Activated CD8-positive, alpha-beta memory T cell treated with anti-CD3 and anti-CD28 coated beads, Interleukin-2, amount 50 U/mL, for 24 hours (primary cell): Measurements from ENCODE around the gene SH3D21.

Source experiments
- DNase-seq: peaks from one replicate; pipeline ENCODE4 v3.0.0-alpha.2; 2020; ENCODE audit errors: extremely low read depth

Gene SH3D21

DNA sequence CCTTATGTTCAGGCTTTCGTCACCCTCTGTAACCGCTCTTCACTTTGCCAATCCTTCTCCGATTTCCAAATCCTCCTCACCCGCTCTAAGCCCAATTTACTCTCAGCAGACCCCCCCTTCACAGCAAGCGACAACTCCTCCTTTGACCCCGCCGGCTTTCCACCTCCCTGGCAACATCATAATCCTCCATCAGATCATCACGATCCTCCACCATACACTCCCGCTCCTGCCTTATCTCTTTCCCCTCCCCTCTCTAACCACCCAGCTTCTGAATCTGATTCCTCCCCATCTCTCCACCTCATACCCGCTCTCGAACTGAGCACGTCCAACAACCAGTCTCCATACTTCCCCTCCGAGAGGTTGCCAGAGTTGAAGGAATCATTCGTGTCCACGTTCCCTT is 24.8 kb downstream of the SH3D21 start:
- no peak for DNase-seq

DNA sequence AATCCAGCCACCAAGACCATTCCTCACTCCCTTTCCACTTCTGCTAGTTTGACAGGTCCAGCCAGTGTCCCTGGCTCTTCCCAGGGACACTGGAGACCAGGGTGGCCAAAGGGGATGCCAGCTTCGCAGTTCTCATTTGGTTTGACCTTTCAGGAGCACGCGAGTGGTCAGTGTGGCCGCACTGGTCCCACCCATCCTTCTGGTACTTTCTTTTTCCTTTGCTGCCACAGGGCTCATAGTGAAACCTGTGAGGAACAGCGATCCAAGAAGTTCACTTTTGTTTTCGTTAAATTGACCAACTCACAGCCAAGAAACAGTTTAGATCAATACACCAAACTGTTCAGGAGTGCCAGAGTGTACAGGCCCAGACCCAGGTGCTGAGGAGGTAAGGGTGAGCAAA is 31.7 kb downstream of the SH3D21 start:
- DNase-seq: no peak

GRCh38 chr1:36339215-36339614 is 33.0 kb downstream of the SH3D21 start:
- DNase-seq: no peak

GRCh38 chr1:36339615-36340014 is 33.4 kb downstream of the SH3D21 start:
- no peak for DNase-seq

- DNase-seq: no peak
These were observed 35.6 kb downstream of the SH3D21 start for GRCh38 chr1:36341626-36342320.

DNA sequence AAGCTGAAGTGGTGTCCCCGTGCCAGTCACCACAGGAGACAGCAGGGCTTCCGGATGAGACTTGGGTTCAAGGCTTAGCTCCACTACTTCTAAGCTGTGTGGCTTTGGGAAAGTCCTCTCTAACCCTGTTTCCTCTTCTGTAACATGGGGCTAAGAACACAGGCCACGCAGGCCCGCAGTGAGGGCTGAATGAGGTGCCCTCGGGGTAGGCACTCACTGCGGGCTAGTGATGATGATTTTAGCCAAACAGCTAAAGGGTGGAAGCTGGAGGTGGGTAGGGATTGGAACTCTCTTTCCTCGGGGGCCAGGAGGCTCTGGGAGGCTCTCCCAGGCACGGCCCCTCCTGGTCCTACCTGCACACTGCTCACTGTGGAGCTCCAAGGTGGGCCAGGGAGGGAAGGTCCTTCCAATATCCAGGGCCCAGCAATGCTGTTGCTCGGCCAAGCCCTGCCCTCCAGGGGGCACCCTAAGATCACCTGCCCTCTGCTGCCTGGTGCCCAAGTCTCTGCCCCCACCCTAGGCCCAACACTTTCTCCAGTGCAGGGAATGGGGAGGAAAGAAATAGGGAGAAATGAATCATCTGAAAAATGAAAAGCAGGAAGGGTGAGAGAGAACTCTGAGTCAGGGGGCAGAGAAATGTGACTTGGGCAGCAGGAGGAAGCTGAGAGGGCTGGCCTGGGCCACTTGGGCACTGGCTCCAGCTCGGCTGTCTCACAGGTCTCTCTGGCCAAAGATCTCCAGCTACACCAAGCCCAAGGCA is 36.4 kb downstream of the SH3D21 start:
- DNase-seq: no peak

GRCh38 chr1:36343651-36344394 is 37.7 kb downstream of the SH3D21 start:
- DNase-seq: no peak

DNA sequence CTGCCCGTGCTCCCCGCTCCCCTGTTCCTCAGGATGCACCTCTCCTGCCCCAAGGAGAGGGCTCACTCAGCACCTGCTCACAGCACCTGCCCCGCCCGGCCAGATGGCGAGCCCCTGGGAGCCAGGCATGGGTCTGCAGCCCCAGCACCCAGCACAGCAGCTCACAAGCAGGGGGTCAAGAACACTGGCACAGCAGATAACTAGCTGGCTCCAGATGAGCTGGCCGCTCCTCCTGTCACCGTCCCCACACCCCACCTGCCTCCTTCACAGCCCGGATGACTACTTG is 38.2 kb downstream of the SH3D21 start:
- DNase-seq: no peak

GRCh38 chr1:36345353-36345752 is 39.2 kb downstream of the SH3D21 start:
- no peak for DNase-seq

DNA sequence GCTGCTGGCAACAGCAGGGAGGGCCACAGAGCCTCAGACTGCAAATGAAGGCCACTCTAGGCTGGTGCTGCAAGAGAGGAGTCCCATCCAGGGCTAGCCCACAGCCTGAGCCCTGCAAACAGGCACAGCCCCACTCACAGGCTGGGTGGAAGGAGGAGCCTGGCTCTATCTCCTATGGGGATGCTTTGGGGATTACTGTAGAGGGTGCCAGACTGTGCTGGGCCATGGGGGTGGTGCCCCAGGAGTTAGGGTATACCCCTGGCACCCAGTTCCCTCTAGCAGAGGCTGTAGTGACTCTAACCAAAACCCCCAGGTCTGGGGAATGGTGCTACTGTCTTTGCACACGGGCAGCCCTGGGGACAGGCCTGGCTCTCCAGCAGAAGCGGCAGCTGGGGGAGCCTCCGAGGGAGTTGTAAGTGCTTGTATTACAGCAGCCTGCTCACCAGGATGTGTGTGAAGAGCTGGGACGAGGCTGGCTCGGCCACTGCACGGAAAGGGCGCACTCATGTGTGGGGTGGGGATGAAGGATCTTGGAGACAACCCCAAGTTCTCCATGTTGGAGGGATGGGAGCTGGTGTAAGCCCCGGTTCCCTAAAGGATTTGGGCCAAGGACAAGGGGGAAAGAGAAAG is 40.7 kb downstream of the SH3D21 start:
- no peak for DNase-seq

- no peak for DNase-seq
These were observed 43.1 kb downstream of the SH3D21 start for GRCh38 chr1:36349241-36349671.

- no peak for DNase-seq
These were observed 43.7 kb downstream of the SH3D21 start for GRCh38 chr1:36349839-36350238.

GRCh38 chr1:36350659-36351226 is 44.6 kb downstream of the SH3D21 start:
- no peak for DNase-seq

DNA sequence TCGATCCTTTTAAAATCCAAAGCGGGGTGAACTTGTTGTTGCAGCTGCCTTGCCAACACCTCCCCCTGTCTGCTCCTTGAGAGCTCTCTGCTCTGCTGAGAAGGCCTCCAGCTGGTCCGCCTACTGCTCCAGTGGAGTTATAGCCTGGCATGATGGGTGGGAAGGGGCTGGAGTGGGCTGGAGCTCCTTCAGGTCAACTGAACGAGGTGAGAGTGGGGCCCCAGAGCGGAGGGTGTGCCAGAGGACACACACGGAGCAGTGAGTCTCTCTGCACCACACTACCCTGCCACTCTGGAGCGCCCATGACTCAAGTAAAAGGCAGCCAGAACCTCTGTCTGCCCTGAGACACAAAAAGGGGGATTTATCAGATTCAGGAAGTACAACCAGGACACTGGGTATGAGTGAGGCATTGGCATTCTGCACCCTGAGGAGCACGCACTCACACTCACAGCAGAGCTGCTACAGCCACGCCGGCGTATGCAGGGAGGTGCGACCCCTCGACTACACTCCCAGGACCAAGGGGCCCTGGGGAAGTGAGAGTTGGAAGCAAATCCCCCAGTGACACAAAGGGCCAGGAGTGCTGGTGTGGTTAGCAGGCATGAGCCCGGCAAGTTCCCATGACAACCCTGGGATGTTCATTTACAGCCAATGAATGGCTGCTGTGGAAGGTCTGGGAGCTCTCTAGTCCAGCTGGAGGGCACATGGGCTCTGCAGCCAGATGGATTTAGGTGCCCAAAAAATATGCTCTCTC is 45.2 kb downstream of the SH3D21 start:
- no peak for DNase-seq

DNA sequence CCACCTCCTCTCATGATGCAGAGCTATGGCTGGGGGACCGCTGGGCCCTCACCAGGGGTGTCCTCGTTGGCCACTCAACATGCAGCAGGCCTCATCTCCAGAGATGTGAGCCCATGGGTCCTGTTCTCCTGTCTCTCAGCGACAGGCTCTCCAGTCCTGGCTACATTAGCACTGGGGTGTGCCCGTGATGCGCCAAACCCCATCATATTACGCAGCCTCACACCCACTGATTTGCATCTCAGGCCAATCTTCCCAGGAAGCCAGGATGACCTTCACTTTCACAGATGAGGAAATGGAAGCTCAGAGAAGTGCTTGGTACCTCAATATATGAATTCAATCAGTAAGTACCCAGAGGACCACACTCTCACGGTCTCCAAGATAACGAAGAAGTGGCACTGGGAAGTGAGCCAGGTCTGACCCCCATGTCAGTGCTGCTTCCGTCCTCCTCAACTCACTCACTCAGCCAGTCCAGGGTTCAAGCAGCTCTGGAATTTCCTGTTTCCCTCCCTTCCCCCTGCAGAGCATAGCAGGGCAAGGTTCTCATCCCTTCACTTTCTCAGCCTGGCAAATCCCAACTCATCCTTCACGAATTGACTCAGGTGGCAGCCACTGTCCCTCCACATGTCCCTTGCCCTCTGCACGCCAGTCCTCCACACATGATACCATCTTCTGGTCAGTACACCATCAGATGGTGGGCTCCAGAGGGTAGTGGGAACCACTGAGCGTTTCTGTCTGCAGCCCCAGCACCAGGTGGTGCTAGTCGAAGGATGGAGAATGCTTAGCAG is 46.1 kb downstream of the SH3D21 start:
- DNase-seq: no peak

DNA sequence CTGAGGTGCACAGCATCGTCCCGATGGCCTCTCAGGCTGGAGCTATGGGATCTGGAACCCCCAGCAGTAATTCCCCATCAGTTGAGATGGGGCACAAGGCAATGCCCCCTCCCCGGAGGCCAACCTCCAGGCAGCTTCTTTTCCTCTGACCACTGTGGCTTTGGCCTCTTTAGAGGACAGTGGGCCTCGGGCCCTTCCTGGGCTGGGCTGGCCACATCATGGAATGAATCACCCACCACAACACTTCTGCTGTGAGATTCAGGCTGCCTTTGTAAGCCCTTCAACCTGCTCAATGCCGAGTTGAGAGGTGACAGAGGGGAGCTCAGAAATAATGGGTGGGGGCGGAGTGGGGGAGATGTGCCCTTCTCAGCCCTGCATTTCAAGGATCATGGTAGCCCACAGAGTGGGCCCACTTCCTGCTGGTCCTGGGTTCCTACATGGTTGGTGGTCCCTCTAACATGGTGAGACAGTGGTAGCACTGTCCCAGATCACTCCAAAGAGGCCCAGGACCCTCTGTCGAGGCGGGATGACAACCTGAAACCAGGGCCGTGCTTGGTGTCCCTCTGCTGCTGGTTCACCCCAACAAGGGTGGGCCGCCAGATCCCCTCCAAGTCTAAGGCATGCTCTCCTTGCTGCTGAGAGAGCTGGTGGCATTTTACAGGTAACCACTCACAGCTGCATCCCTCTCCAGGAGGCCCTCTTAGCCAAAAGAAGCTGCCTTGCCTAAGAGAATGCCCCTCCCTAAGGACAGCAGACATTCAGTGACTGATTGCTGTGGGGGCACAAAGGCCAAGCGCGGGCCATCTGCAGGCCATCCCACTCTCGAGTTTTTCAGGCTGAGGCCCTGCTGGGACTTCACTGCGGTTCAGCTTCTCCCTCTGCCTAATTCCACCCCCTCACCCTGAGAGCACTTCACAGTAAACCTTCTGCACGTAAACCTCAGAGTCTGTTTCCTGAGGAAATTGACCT is 47.0 kb downstream of the SH3D21 start:
- no peak for DNase-seq

- no peak for DNase-seq
These were observed 48.3 kb downstream of the SH3D21 start for GRCh38 chr1:36354486-36354885.

- DNase-seq: no peak
These were observed 49.6 kb downstream of the SH3D21 start for GRCh38 chr1:36355811-36356210.

DNA sequence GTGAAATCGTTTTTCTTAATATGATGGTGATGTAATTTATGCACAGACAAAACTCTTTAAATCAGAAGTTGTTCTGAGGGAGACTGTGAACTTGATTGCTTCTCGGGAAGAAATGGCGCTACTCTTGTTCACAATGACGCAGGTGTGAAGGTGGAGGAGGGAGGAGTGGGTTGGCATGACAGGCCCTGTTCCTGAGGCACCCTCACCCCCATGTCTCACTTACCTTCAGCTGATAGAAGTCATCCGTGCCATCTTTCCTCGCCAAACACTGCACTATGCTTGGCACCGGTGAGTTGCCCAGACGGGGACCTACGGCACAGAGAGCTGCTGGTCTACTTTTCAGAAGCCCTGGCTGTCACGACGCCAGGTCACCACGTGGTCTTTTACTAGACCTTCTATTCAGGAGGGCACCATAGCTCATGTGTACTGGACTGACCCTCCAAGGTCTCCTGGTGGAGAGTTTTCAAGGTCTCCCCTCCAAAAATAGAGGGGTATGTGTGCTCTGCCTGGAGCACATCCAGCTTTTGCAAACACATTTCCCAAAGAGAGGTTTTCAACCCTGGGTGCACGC is 52.4 kb downstream of the SH3D21 start:
- DNase-seq: no peak
